Central memory CD4-positive, alpha-beta T cell (primary cell): ENCODE measurements around the gene PTPN22.

Experiments used
- DNase-seq: peaks from one replicate; pipeline ENCODE4 v3.0.0; 2022
- total RNA-seq, 3 experiments: gene quantifications; one replicate each; lab custom pipeline; 2026; lab: John Stamatoyannopoulos, UW

Gene PTPN22
- 52.4 to 133 (median 79.3) reads per million in 3 experiments for total RNA-seq

- peak; percentile 92 for DNase-seq
Measured at GRCh38 chr1:113871597-113872113, at the start of gene PTPN22. TSS of gene PTPN22 (minus strand) at chr1:113871712.

- DNase-seq: no peak
Measured at GRCh38 chr1:113918243-113918642, 46.7 kb upstream of the PTPN22 start.

GRCh38 chr1:113917400-113918082, 46.0 kb upstream of the PTPN22 start:
- DNase-seq: no peak

- no peak for DNase-seq
Measured at GRCh38 chr1:113916974-113917373, 45.5 kb upstream of the PTPN22 start.

GRCh38 chr1:113913887-113914664, 42.6 kb upstream of the PTPN22 start:
- DNase-seq: no peak

- no peak for DNase-seq
Measured at GRCh38 chr1:113913312-113913668, 41.8 kb upstream of the PTPN22 start.

GRCh38 chr1:113912594-113913311, 41.2 kb upstream of the PTPN22 start:
- DNase-seq: no peak

- DNase-seq: no peak
Measured at GRCh38 chr1:113905435-113905861, 33.9 kb upstream of the PTPN22 start.

- peak; percentile 98 for DNase-seq
Measured at GRCh38 chr1:113904674-113905434, 33.3 kb upstream of the PTPN22 start, which contains the start of the genes AP4B1 and DCLRE1B. TSS of gene AP4B1 (minus strand) at chr1:113904799. CDS start at chr1:113904717, 82 bp downstream. TSS of gene DCLRE1B (plus strand) at chr1:113905326. CDS start at chr1:113905587, 261 bp downstream.

- no peak for DNase-seq
Measured at GRCh38 chr1:113904293-113904673, 32.8 kb upstream of the PTPN22 start.

- DNase-seq: no peak
Measured at GRCh38 chr1:113903501-113904292, 32.2 kb upstream of the PTPN22 start.

- no peak for DNase-seq
Measured at GRCh38 chr1:113901191-113901590, 29.7 kb upstream of the PTPN22 start.

GRCh38 chr1:113899111-113899510, 27.6 kb upstream of the PTPN22 start:
- no peak for DNase-seq

- DNase-seq: no peak
Measured at GRCh38 chr1:113898241-113898814, 26.8 kb upstream of the PTPN22 start.

- DNase-seq: no peak
Measured at GRCh38 chr1:113895961-113896360, 24.4 kb upstream of the PTPN22 start.

- no peak for DNase-seq
Measured at GRCh38 chr1:113895098-113895497, 23.6 kb upstream of the PTPN22 start.

- no peak for DNase-seq
Measured at GRCh38 chr1:113893267-113893666, 21.8 kb upstream of the PTPN22 start.

GRCh38 chr1:113891631-113892220, 20.2 kb upstream of the PTPN22 start:
- DNase-seq: no peak

- DNase-seq: no peak
Measured at GRCh38 chr1:113890816-113891215, 19.3 kb upstream of the PTPN22 start.

GRCh38 chr1:113887402-113888175, 16.1 kb upstream of the PTPN22 start, which contains the start of gene BCL2L15:
TSS of gene BCL2L15 (minus strand) at chr1:113887581. CDS start at chr1:113887375, 206 bp downstream.
- no peak for DNase-seq
